OCI-LY3 (cell line): ENCODE data around the gene ARHGAP19.

Experiments
- H2AFZ ChIP-seq: fragments of 200-600, 300-600 bp; shearing (Covaris generic); 2 replicates; pipeline ENCODE4 v1.6.0; 2014; ENCODE audit warnings: antibody characterized with exemption, low read depth, low read length
- H3K27ac ChIP-seq: fragments of 200-600, 300-600 bp; sonication (generic); 2 replicates; pipeline ENCODE4 v1.5.1; 2014; ENCODE audit warnings: mild to moderate bottlenecking, low read length, moderate library complexity, mixed read lengths
- H3K27me3 ChIP-seq: fragments of 200-600, 300-600 bp; sonication (generic); 2 replicates; pipeline ENCODE4 v1.6.1; 2014; ENCODE audit warnings: low read depth, low read length, mixed read lengths
- H3K36me3 ChIP-seq: fragments of 200-600, 300-600 bp; sonication (generic); replicated peaks from 2 replicates; pipeline ENCODE3; 2014; ENCODE audit warnings: low read depth, low read length, mixed read lengths
- H3K4me1 ChIP-seq: fragments of 300-600, 200-600 bp; sonication (generic); 2 replicates; pipeline ENCODE4 v1.6.1; 2014; ENCODE audit warnings: low read length, mixed read lengths
- H3K4me2 ChIP-seq: fragments of 200-600, 300-600 bp; sonication (generic); 2 replicates; pipeline ENCODE4 v1.6.1; 2014; ENCODE audit warnings: low read length, mixed read lengths
- H3K4me3 ChIP-seq: fragments of 300-600, 200-600 bp; sonication (generic); 2 replicates; pipeline ENCODE4 v1.5.1; 2014; ENCODE audit warnings: antibody characterized with exemption, mild to moderate bottlenecking, low read length, moderate library complexity
- H3K79me2 ChIP-seq: fragments of 300-600, 200-600 bp; shearing (Covaris generic); 2 replicates; pipeline ENCODE4 v1.6.1; 2014; ENCODE audit warnings: mild to moderate bottlenecking, low read length, mixed read lengths
- H3K9ac ChIP-seq: fragments of 300-600, 200-600 bp; shearing (Covaris generic); 2 replicates; pipeline ENCODE4 v1.6.0; 2014; ENCODE audit warnings: mild to moderate bottlenecking, low read length, moderate library complexity
- H3K9me3 ChIP-seq: fragments of 200-600, 300-600 bp; shearing (Covaris generic); 2 replicates; pipeline ENCODE4 v1.6.1; 2014; ENCODE audit warnings: low read length, mixed read lengths; ENCODE audit not compliant: insufficient read depth
- H4K20me1 ChIP-seq: fragments of 200-600, 300-600 bp; sonication (generic); 2 replicates; pipeline ENCODE4 v1.6.1; 2016; ENCODE audit warnings: low read length, mixed read lengths; ENCODE audit not compliant: insufficient read depth
- CTCF ChIP-seq: fragments of 200-600, 300-600 bp; sonication (generic); IDR thresholded peaks from 2 replicates; pipeline ENCODE4 v1.5.1; 2014; ENCODE audit warnings: antibody characterized with exemption, low read length, low read depth
- EZH2phosphoT487 ChIP-seq: fragments of 200-600 bp; shearing (Covaris generic); IDR thresholded peaks from 2 replicates; pipeline ENCODE4 v1.6.1; 2018; ENCODE audit warnings: antibody characterized with exemption, mixed run types, low read depth

Gene ARHGAP19

GRCh38 chr10:97213431-97213830, 79.0 kb downstream of the ARHGAP19 start:
- Histone ChIP-seq H3K4me2 (no peak overlapping the region), H3K4me3 (no peak overlapping the region), H3K27ac (no peak overlapping the region), H3K79me2 (no peaks in the 10 kb centered on the region), H3K27me3 (no peaks in the 10 kb centered on the region), H3K9me3 (no peaks in the 10 kb centered on the region), H3K36me3 (no peaks in the 10 kb centered on the region), H3K4me1 (peaks cover 5% of the 10 kb centered on the region), H4K20me1 (no peaks in the 10 kb centered on the region), H3K9ac (no peak overlapping the region), H2AFZ (no peak overlapping the region)
- no peak for TF ChIP-seq CTCF
- TF ChIP-seq EZH2phosphoT487 = no peak

GRCh38 chr10:97211229-97211628, 81.2 kb downstream of the ARHGAP19 start:
- no peak overlapping the region for H2AFZ ChIP-seq
- H3K36me3 ChIP-seq = no peaks in the 10 kb centered on the region
- H4K20me1 ChIP-seq = no peaks in the 10 kb centered on the region
- no peak overlapping the region for H3K9ac ChIP-seq
- no peaks in the 10 kb centered on the region for H3K79me2 ChIP-seq
- no peaks in the 10 kb centered on the region for H3K9me3 ChIP-seq
- H3K4me1 ChIP-seq = no peaks in the 10 kb centered on the region
- H3K4me3 ChIP-seq = no peak overlapping the region
- H3K4me2 ChIP-seq = no peak overlapping the region
- H3K27ac ChIP-seq = no peak overlapping the region
- TF ChIP-seq EZH2phosphoT487 (no peak), CTCF (no peak)
- no peaks in the 10 kb centered on the region for H3K27me3 ChIP-seq

GRCh38 chr10:97210543-97210960, 81.9 kb downstream of the ARHGAP19 start:
- H3K27ac ChIP-seq = no peak overlapping the region
- H3K36me3 ChIP-seq = no peaks in the 10 kb centered on the region
- H4K20me1 ChIP-seq = no peaks in the 10 kb centered on the region
- no peak overlapping the region for H3K4me3 ChIP-seq
- no peaks in the 10 kb centered on the region for H3K9me3 ChIP-seq
- no peak overlapping the region for H3K4me2 ChIP-seq
- no peaks in the 10 kb centered on the region for H3K27me3 ChIP-seq
- no peaks in the 10 kb centered on the region for H3K79me2 ChIP-seq
- H2AFZ ChIP-seq = no peak overlapping the region
- H3K9ac ChIP-seq = no peak overlapping the region
- no peaks in the 10 kb centered on the region for H3K4me1 ChIP-seq
- TF ChIP-seq EZH2phosphoT487 = no peak
- TF ChIP-seq CTCF = peak; percentile 81

- Histone ChIP-seq H3K4me2 (no peak overlapping the region), H3K36me3 (no peaks in the 10 kb centered on the region), H3K27ac (no peak overlapping the region), H3K9me3 (no peaks in the 10 kb centered on the region), H2AFZ (no peak overlapping the region), H3K4me3 (no peak overlapping the region), H3K9ac (no peak overlapping the region), H3K4me1 (no peaks in the 10 kb centered on the region), H3K79me2 (no peaks in the 10 kb centered on the region), H4K20me1 (no peaks in the 10 kb centered on the region), H3K27me3 (no peaks in the 10 kb centered on the region)
- TF ChIP-seq CTCF (no peak), EZH2phosphoT487 (no peak)
Observed at GRCh38 chr10:97207756-97208346, 84.6 kb downstream of the ARHGAP19 start.
